HEK293 (cell line): ENCODE data around the gene CLIC4.
A peak's percentile ranks its signal among the peaks of the same experiment; 100 is the strongest.
"Not testable (repeated sequence)": the region's sequence is repeated elsewhere in the genome, so short reads cannot be mapped to it uniquely, and the experiment has no call there.

Experiments
- CTCF ChIA-PET: fragments of 350-600 bp; formaldehyde crosslinking; extraction: SDS; loops from one replicate; lab custom pipeline; 2021; ENCODE audit warnings: antibody characterized with exemption; lab: Yijun Ruan, JAX
- POLR2A ChIA-PET: fragments of 300-600 bp; formaldehyde crosslinking; extraction: SDS; loops from one replicate; lab custom pipeline; 2020; ENCODE audit warnings: antibody characterized with exemption, inconsistent platforms; lab: Yijun Ruan, JAX
- H3K27ac ChIP-seq: fragments of 200-500 bp; sonication (Bioruptor generic); 2 replicates; pipeline ENCODE4 v1.5.1; 2014; ENCODE audit warnings: low read depth, low read length, control low read depth, inconsistent platforms; ENCODE audit errors: extremely low read depth
- H3K36me3 ChIP-seq, 2 experiments: fragments of 200-500 bp in 1 of 2; sonication (Bioruptor generic) in 1 of 2; 1 replicate in 1 of 2; 2 replicates in 1 of 2; pipeline ENCODE4 v1.5.1; 2014 to 2017; ENCODE audit warnings: inconsistent platforms in 2 of 2, low read length in 2 of 2; ENCODE audit not compliant: control insufficient read depth in 2 of 2, insufficient read depth in 1 of 2
- H3K4me1 ChIP-seq: fragments of 200-500 bp; sonication (Bioruptor generic); 2 replicates; pipeline ENCODE4 v1.5.1; 2014; ENCODE audit warnings: mild to moderate bottlenecking, low read length, inconsistent platforms; ENCODE audit not compliant: control insufficient read depth, insufficient read depth
- H3K4me3 ChIP-seq: 2 replicates; pipeline ENCODE4 v1.5.1; 2011; ENCODE audit warnings: low read depth, mild to moderate bottlenecking, control low read depth, low read length, moderate library complexity
- H3K9me3 ChIP-seq: fragments of 200-500 bp; sonication (Bioruptor generic); 2 replicates; pipeline ENCODE4 v1.5.1; 2014; ENCODE audit warnings: low read depth, low read length, inconsistent platforms; ENCODE audit not compliant: control insufficient read depth, insufficient read depth
- ATF2 ChIP-seq: fragments of 450-650 bp; formaldehyde crosslinking; IDR thresholded peaks from 2 replicates; pipeline ENCODE4 v1.5.1; 2016; ENCODE audit warnings: missing biosample characterization, missing genetic modification characterization, low read depth
- HOXA7 ChIP-seq: sonication (generic); formaldehyde crosslinking; IDR thresholded peaks from 2 replicates; pipeline ENCODE4 v1.8.1; 2022; ENCODE audit warnings: missing genetic modification reagents, borderline replicate concordance
- KLF1 ChIP-seq: fragments of 450-650 bp; formaldehyde crosslinking; IDR thresholded peaks from 2 replicates; pipeline ENCODE4 v1.5.1; 2016; ENCODE audit warnings: missing biosample characterization, missing genetic modification characterization
- KLF16 ChIP-seq: fragments of 450-650 bp; formaldehyde crosslinking; IDR thresholded peaks from 2 replicates; pipeline ENCODE4 v1.5.1; 2017; ENCODE audit warnings: missing biosample characterization, missing genetic modification characterization
- SETDB1 ChIP-seq: IDR thresholded peaks from one replicate; pipeline ENCODE4 v1.6.1; 2017; ENCODE audit warnings: mild to moderate bottlenecking, low read length, moderate library complexity, mixed read lengths; ENCODE audit not compliant: insufficient read length
- SP7 ChIP-seq: fragments of 450-650 bp; formaldehyde crosslinking; IDR thresholded peaks from 2 replicates; pipeline ENCODE4 v1.5.1; 2016; ENCODE audit warnings: missing biosample characterization, missing genetic modification characterization
- TRIM28 ChIP-seq: IDR thresholded peaks from 2 replicates; pipeline ENCODE4 v1.6.1; 2011; ENCODE audit warnings: low read length, control low read depth, borderline replicate concordance
- ZBTB44 ChIP-seq: fragments of 450-650 bp; IDR thresholded peaks from 2 replicates; pipeline ENCODE4 v1.5.1; 2018; ENCODE audit warnings: missing biosample characterization, mild to moderate bottlenecking, missing genetic modification characterization
- ZBTB49 ChIP-seq: fragments of 450-650 bp; formaldehyde crosslinking; IDR thresholded peaks from 2 replicates; pipeline ENCODE4 v1.5.1; 2016; ENCODE audit warnings: missing biosample characterization, missing genetic modification characterization, low read depth
- ZEB2 ChIP-seq: fragments of 450-650 bp; formaldehyde crosslinking; IDR thresholded peaks from 2 replicates; pipeline ENCODE4 v1.5.1; 2016; ENCODE audit warnings: missing biosample characterization, missing genetic modification characterization
- ZNF121 ChIP-seq: fragments of 450-650 bp; formaldehyde crosslinking; IDR thresholded peaks from 2 replicates; pipeline ENCODE4 v1.5.1; 2016; ENCODE audit warnings: missing biosample characterization, missing genetic modification characterization
- ZNF157 ChIP-seq: fragments of 450-650 bp; formaldehyde crosslinking; IDR thresholded peaks from 2 replicates; pipeline ENCODE4 v1.5.1; 2016; ENCODE audit warnings: missing biosample characterization, missing genetic modification characterization
- ZNF16 ChIP-seq: fragments of 450-650 bp; formaldehyde crosslinking; IDR thresholded peaks from 2 replicates; pipeline ENCODE4 v1.5.1; 2016; ENCODE audit warnings: low read depth, missing biosample characterization, missing genetic modification characterization
- ZNF174 ChIP-seq: fragments of 450-650 bp; formaldehyde crosslinking; IDR thresholded peaks from 2 replicates; pipeline ENCODE4 v1.5.0; 2017; ENCODE audit warnings: missing biosample characterization, mild to moderate bottlenecking, missing genetic modification characterization
- ZNF239 ChIP-seq: fragments of 450-650 bp; formaldehyde crosslinking; IDR thresholded peaks from 2 replicates; pipeline ENCODE4 v1.5.1; 2016; ENCODE audit warnings: missing biosample characterization, missing genetic modification characterization
- ZNF266 ChIP-seq: fragments of 450-650 bp; formaldehyde crosslinking; IDR thresholded peaks from 2 replicates; pipeline ENCODE4 v1.5.1; 2016; ENCODE audit warnings: missing biosample characterization, missing genetic modification characterization, low read depth
- ZNF324 ChIP-seq: fragments of 450-650 bp; formaldehyde crosslinking; IDR thresholded peaks from 2 replicates; pipeline ENCODE4 v1.5.1; 2016; ENCODE audit warnings: missing biosample characterization, missing genetic modification characterization
- ZNF404 ChIP-seq: fragments of 450-650 bp; formaldehyde crosslinking; IDR thresholded peaks from 2 replicates; pipeline ENCODE4 v1.5.1; 2017; ENCODE audit warnings: missing biosample characterization, missing genetic modification characterization
- ZNF501 ChIP-seq: fragments of 450-650 bp; formaldehyde crosslinking; IDR thresholded peaks from 2 replicates; pipeline ENCODE4 v1.5.1; 2016; ENCODE audit warnings: missing biosample characterization, missing genetic modification characterization
- ZNF585B ChIP-seq: fragments of 450-650 bp; formaldehyde crosslinking; IDR thresholded peaks from 2 replicates; pipeline ENCODE4 v1.5.1; 2016; ENCODE audit warnings: missing biosample characterization, missing genetic modification characterization
- ZNF639 ChIP-seq: fragments of 450-650 bp; formaldehyde crosslinking; IDR thresholded peaks from 2 replicates; pipeline ENCODE4 v1.5.1; 2016; ENCODE audit warnings: missing biosample characterization, missing genetic modification characterization
- ZNF707 ChIP-seq: fragments of 450-650 bp; formaldehyde crosslinking; IDR thresholded peaks from 2 replicates; pipeline ENCODE4 v1.5.1; 2016; ENCODE audit warnings: missing biosample characterization, missing genetic modification characterization

The CLIC4 gene

GRCh38 chr1:24890887-24891286 lies 145.6 kb downstream of the CLIC4 start (continued):
- TF ChIP-seq ZNF404 (tag by site-specific recombination), result no peak
- no peak for TF ChIP-seq KLF1 (tag by site-specific recombination)
- TF ChIP-seq ATF2 (tag by site-specific recombination), result no peak
- TF ChIP-seq ZNF501 (tag by site-specific recombination), result no peak
- no peak for TF ChIP-seq HOXA7
- no peak for TF ChIP-seq ZNF707 (tag by site-specific recombination)
- TF ChIP-seq ZNF324 (tag by site-specific recombination), result no peak
- TF ChIP-seq ZNF239 (tag by site-specific recombination), result no peak
- TF ChIP-seq ZBTB49 (tag by site-specific recombination), result no peak

- POLR2A ChIA-PET, H3K4me1 ChIP-seq, H3K4me3 ChIP-seq, H3K36me3 ChIP-seq, H3K9me3 ChIP-seq, H3K27ac ChIP-seq, CTCF ChIA-PET: not testable (repeated sequence)
Observed at GRCh38 chr1:24891367-24891766, 146.1 kb downstream of the CLIC4 start.

GRCh38 chr1:24892188-24893153 lies 147.2 kb downstream of the CLIC4 start:
- H3K4me1 ChIP-seq, result no peaks in the 10 kb centered on the region
- H3K9me3 ChIP-seq, result no peaks in the 10 kb centered on the region
- H3K36me3 ChIP-seq, result no peaks in the 10 kb centered on the region
- no peak overlapping the region for H3K4me3 ChIP-seq
- H3K27ac ChIP-seq, result no peak overlapping the region
- CTCF ChIA-PET, result no interaction called here
- TF ChIP-seq ZNF16 (tag by site-specific recombination), result no peak
- TF ChIP-seq ZNF157, result peak; percentile 99
- peak; percentile 83 for TF ChIP-seq SETDB1
- no peak for TF ChIP-seq ZNF639 (tag by site-specific recombination)
- peak; percentile 10; the same call in 1 of the 2 replicates for TF ChIP-seq TRIM28
- peak; percentile 100 for TF ChIP-seq ZNF585B (tag by site-specific recombination)
- TF ChIP-seq, all 188 proteins: peak for 4
- POLR2A ChIA-PET, result no interaction called here

GRCh38 chr1:24893431-24893830 lies 148.2 kb downstream of the CLIC4 start:
- Histone ChIP-seq H3K4me3 (no peak overlapping the region), H3K27ac (no peak overlapping the region), H3K4me1 (no peaks in the 10 kb centered on the region), H3K9me3 (no peaks in the 10 kb centered on the region), H3K36me3 (no peaks in the 10 kb centered on the region)
- ChIA-PET POLR2A (no interaction called here), CTCF (no interaction called here)
- TF ChIP-seq SP7 (tag by site-specific recombination) (no peak), ZNF121 (tag by site-specific recombination) (no peak), ZBTB44 (tag by site-specific recombination) (no peak), ZNF174 (tag by site-specific recombination) (no peak), ZNF266 (no peak), ZEB2 (tag by site-specific recombination) (no peak), ZNF585B (tag by site-specific recombination) (no peak), KLF16 (tag by site-specific recombination) (no peak)
